H9 (cell line): ENCODE results near the gene SLC52A3. TPM values are rescaled to one million over a fixed set of nuclear protein-coding genes. Genes with fewer than 3 reads are reported as not detected.

Experiments
- DNase-seq: peaks from one replicate; pipeline ENCODE4 v3.0.0-alpha.2; 2017
- H2AFZ ChIP-seq: one replicate; pipeline ENCODE4 v1.6.1; 2013; ENCODE audit warnings: mild to moderate bottlenecking, low read length, control low read depth, moderate library complexity
- H2AK5ac ChIP-seq: 2 replicates; pipeline ENCODE4 v1.6.1; 2013; ENCODE audit warnings: low read length, control low read depth, mixed read lengths; ENCODE audit not compliant: insufficient read length
- H2BK120ac ChIP-seq: one replicate; pipeline ENCODE4 v1.6.1; 2013; ENCODE audit warnings: low read depth, mild to moderate bottlenecking, low read length, control low read depth, inconsistent platforms; ENCODE audit not compliant: poor library complexity, severe bottlenecking
- H2BK12ac ChIP-seq: 2 replicates; pipeline ENCODE4 v1.6.1; 2013; ENCODE audit warnings: low read length, control low read depth, mixed read lengths, low read depth; ENCODE audit not compliant: insufficient read length
- H2BK15ac ChIP-seq: 2 replicates; pipeline ENCODE4 v1.6.1; 2013; ENCODE audit warnings: low read depth, low read length, control low read depth
- H2BK20ac ChIP-seq: one replicate; pipeline ENCODE4 v1.6.1; 2013; ENCODE audit warnings: low read depth, mild to moderate bottlenecking, low read length, control low read depth, inconsistent platforms; ENCODE audit not compliant: poor library complexity, severe bottlenecking
- H2BK5ac ChIP-seq: 2 replicates; pipeline ENCODE4 v1.6.1; 2013; ENCODE audit warnings: low read length, control low read depth, mixed read lengths; ENCODE audit not compliant: insufficient read length
- H3K14ac ChIP-seq: 2 replicates; pipeline ENCODE4 v1.6.1; 2013; ENCODE audit warnings: low read length, control low read depth; ENCODE audit not compliant: insufficient read depth
- H3K18ac ChIP-seq: 2 replicates; pipeline ENCODE4 v1.6.1; 2013; ENCODE audit warnings: low read depth, mild to moderate bottlenecking, mixed read lengths, low read length, control low read depth; ENCODE audit not compliant: insufficient read length
- H3K23ac ChIP-seq: 2 replicates; pipeline ENCODE4 v1.6.1; 2013; ENCODE audit warnings: low read length, control low read depth, mixed read lengths, low read depth; ENCODE audit not compliant: insufficient read length
- H3K23me2 ChIP-seq: 2 replicates; pipeline ENCODE4 v1.6.1; 2013; ENCODE audit warnings: low read depth, mild to moderate bottlenecking, mixed read lengths, low read length, control low read depth; ENCODE audit not compliant: insufficient read length, poor library complexity, severe bottlenecking
- H3K27ac ChIP-seq: 2 replicates; pipeline ENCODE4 v1.5.1; 2013; ENCODE audit warnings: low read length, control low read depth, mixed read lengths, low read depth; ENCODE audit not compliant: insufficient read length
- H3K27me3 ChIP-seq: 2 replicates; pipeline ENCODE4 v1.6.1; 2013; ENCODE audit warnings: low read length, control low read depth, inconsistent platforms; ENCODE audit not compliant: insufficient read depth
- H3K4ac ChIP-seq: 2 replicates; pipeline ENCODE4 v1.6.1; 2013; ENCODE audit warnings: low read depth, mild to moderate bottlenecking, control low read depth, inconsistent platforms, low read length, moderate library complexity
- H3K4me1 ChIP-seq: 2 replicates; pipeline ENCODE4 v1.6.1; 2013; ENCODE audit warnings: low read length, control low read depth, inconsistent platforms; ENCODE audit not compliant: insufficient read depth
- H3K4me2 ChIP-seq: 2 replicates; pipeline ENCODE4 v1.6.1; 2013; ENCODE audit warnings: low read length, control low read depth, mixed read lengths; ENCODE audit not compliant: insufficient read length, insufficient read depth
- H3K56ac ChIP-seq: 2 replicates; pipeline ENCODE4 v1.6.1; 2013; ENCODE audit warnings: low read depth, mild to moderate bottlenecking, mixed read lengths, low read length, control low read depth; ENCODE audit not compliant: insufficient read length
- H3K79me1 ChIP-seq: 2 replicates; pipeline ENCODE4 v1.6.1; 2013; ENCODE audit warnings: low read depth, mild to moderate bottlenecking, moderate library complexity, low read length, control low read depth, inconsistent platforms; ENCODE audit not compliant: insufficient read depth, poor library complexity, severe bottlenecking
- H3K79me2 ChIP-seq: 2 replicates; pipeline ENCODE4 v1.6.1; 2013; ENCODE audit warnings: low read length, control low read depth, inconsistent platforms; ENCODE audit not compliant: insufficient read depth
- H3K9ac ChIP-seq: 2 replicates; pipeline ENCODE4 v1.6.1; 2013; ENCODE audit warnings: low read length, control low read depth, mixed read lengths; ENCODE audit not compliant: insufficient read length; ENCODE audit errors: extremely low read depth
- H3K9me3 ChIP-seq: one replicate; pipeline ENCODE4 v1.6.1; 2013; ENCODE audit warnings: low read depth, low read length, inconsistent platforms; ENCODE audit not compliant: control insufficient read depth
- H3T11ph ChIP-seq: one replicate; pipeline ENCODE4 v1.6.1; 2013; ENCODE audit warnings: mild to moderate bottlenecking, low read length, control low read depth, inconsistent platforms
- H4K20me1 ChIP-seq: one replicate; pipeline ENCODE4 v1.6.1; 2013; ENCODE audit not compliant: control insufficient read depth, insufficient read length, insufficient read depth
- H4K5ac ChIP-seq: 2 replicates; pipeline ENCODE4 v1.6.1; 2013; ENCODE audit warnings: low read depth, mild to moderate bottlenecking, mixed read lengths, low read length, control low read depth; ENCODE audit not compliant: insufficient read length
- H4K8ac ChIP-seq: replicated peaks from 2 replicates; pipeline ENCODE4 v1.6.1; 2013; ENCODE audit warnings: low read length, control low read depth, mixed read lengths, low read depth; ENCODE audit not compliant: insufficient read length
- H4K91ac ChIP-seq: 2 replicates; pipeline ENCODE4 v1.6.1; 2013; ENCODE audit warnings: low read depth, mild to moderate bottlenecking, moderate library complexity, mixed read lengths, low read length, control low read depth; ENCODE audit not compliant: insufficient read length
- H3K27ac Mint-ChIP-seq, 3 experiments: 2 replicates in 2 of 3; 3 replicates in 1 of 3; pipeline ENCODE4 v1.8.0; 2020 to 2021; ENCODE audit warnings: mixed read lengths in 3 of 3, mild to moderate bottlenecking in 1 of 3, moderate library complexity in 1 of 3
- H3K27me3 Mint-ChIP-seq: 2 replicates; pipeline ENCODE4 v1.8.0; 2021; ENCODE audit warnings: low read depth, mild to moderate bottlenecking, moderate library complexity, mixed read lengths
- H3K36me3 Mint-ChIP-seq, 3 experiments: 2 replicates in 2 of 3; 3 replicates in 1 of 3; pipeline ENCODE4 v1.8.0; 2020 to 2021; ENCODE audit warnings: low read depth in 3 of 3, mixed read lengths in 3 of 3; ENCODE audit not compliant: insufficient read depth in 1 of 3
- H3K4me1 Mint-ChIP-seq, 2 experiments: 2 replicates each; pipeline ENCODE4 v1.8.0; 2020; ENCODE audit warnings: mixed read lengths in 2 of 2
- H3K4me3 Mint-ChIP-seq, 2 experiments: 2 replicates in 1 of 2; 3 replicates in 1 of 2; pipeline ENCODE4 v1.8.0; 2020 to 2021; ENCODE audit warnings: mild to moderate bottlenecking in 2 of 2, mixed read lengths in 2 of 2, moderate library complexity in 1 of 2
- H3K9me3 Mint-ChIP-seq, 2 experiments: 2 replicates in 1 of 2; 3 replicates in 1 of 2; pipeline ENCODE4 v1.8.0; 2020; ENCODE audit warnings: mild to moderate bottlenecking in 2 of 2, mixed read lengths in 2 of 2, moderate library complexity in 1 of 2
- WGBS: extraction: QIAGEN DNeasy Blood & Tissue Kit; methylation state at CpG from one replicate; pipeline ENCODE4 v1.1.7; 2013; ENCODE audit warnings: missing lambda C conversion rate, low lambda C conversion rate, mixed read lengths; ENCODE audit not compliant: insufficient read length; ENCODE audit errors: extremely low coverage; 5-methylcytosine and 5-hydroxymethylcytosine counted together
- total RNA-seq: library from RNA; stranded (reverse); gene quantifications from 2 replicates; pipeline ENCODE4 v1.2.1, GENCODE V29; 2021
- TF ChIP-seq, protein P1 (sequence below): fragments of 200-600 bp; sonication (generic); conservative IDR thresholded peaks from 3 replicates; pipeline ENCODE4 v1.8.0; 2021; ENCODE audit warnings: antibody characterized with exemption, mild to moderate bottlenecking

SLC52A3 gene
- total RNA-seq, 1 experiment from 2014 or later, result 3.3 TPM

DNA sequence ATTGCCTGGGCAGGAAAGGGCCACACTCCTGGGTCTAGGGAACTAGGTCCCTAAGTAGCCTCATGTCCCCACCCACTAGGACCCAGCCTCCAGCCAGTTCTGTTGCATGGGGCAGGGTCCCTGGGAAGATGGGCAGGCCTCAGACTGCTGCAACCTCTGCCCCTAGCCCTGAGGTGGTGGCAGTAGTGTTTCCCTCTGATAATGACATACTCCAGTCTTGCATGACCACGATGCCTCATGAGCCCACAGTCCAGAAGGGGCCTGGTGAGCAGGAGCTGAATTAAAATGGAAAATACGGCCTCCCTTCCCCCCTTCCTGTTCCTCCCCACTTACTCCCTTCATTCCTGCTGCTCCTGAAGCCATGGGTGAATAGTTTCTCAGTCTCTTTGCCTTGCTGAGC is 56.7 kb downstream of the SLC52A3 start:
- no peak overlapping the region for H2AFZ ChIP-seq
- no peak overlapping the region for H2AK5ac ChIP-seq
- no peak overlapping the region for H3K18ac ChIP-seq
- peaks cover 10 to 31% of the 10 kb centered on the region in 2 experiments for H3K4me1 Mint-ChIP-seq
- H3K23me2 ChIP-seq, result peaks cover 3% of the 10 kb centered on the region
- no peaks in the 10 kb centered on the region for H4K20me1 ChIP-seq
- no peaks in the 10 kb centered on the region; the same call in 1 of the 2 replicates for H3K4me1 ChIP-seq
- H3K36me3 Mint-ChIP-seq, result peaks cover 5 to 15% (median 10%) of the 10 kb centered on the region in 3 experiments
- no peak overlapping the region for H3K4ac ChIP-seq
- peaks cover 21 to 22% of the 10 kb centered on the region in 2 experiments for H3K9me3 Mint-ChIP-seq
- no peak overlapping the region for H3K4me2 ChIP-seq
- H3K27ac ChIP-seq, result no peak overlapping the region
- H3K4me3 Mint-ChIP-seq, result no peak overlapping the region; a peak in 1 of 5 replicates
- no peak overlapping the region for H2BK20ac ChIP-seq
- peaks cover 5% of the 10 kb centered on the region; the same call in 1 of the 2 replicates for H3K27me3 ChIP-seq
- H3K27me3 Mint-ChIP-seq, result peaks cover 33% of the 10 kb centered on the region
- H4K8ac ChIP-seq, result no peak overlapping the region
- no peak overlapping the region for H4K91ac ChIP-seq
- no peaks in the 10 kb centered on the region for H3K79me2 ChIP-seq
- H3K9ac ChIP-seq, result no peak overlapping the region
- WGBS, result no CpG with 5 or more reads among the region's 2 CpGs
- no peak overlapping the region for H2BK15ac ChIP-seq
- H3K27ac Mint-ChIP-seq, result no peak overlapping the region
- H3K9me3 ChIP-seq, result no peaks in the 10 kb centered on the region
- no peak overlapping the region for H3K23ac ChIP-seq
- no peak overlapping the region for H2BK12ac ChIP-seq
- H2BK5ac ChIP-seq, result no peak overlapping the region
- no peak overlapping the region for H2BK120ac ChIP-seq
- no peak overlapping the region for H4K5ac ChIP-seq
- H3K14ac ChIP-seq, result no peak overlapping the region
- TF ChIP-seq, protein P1, sequence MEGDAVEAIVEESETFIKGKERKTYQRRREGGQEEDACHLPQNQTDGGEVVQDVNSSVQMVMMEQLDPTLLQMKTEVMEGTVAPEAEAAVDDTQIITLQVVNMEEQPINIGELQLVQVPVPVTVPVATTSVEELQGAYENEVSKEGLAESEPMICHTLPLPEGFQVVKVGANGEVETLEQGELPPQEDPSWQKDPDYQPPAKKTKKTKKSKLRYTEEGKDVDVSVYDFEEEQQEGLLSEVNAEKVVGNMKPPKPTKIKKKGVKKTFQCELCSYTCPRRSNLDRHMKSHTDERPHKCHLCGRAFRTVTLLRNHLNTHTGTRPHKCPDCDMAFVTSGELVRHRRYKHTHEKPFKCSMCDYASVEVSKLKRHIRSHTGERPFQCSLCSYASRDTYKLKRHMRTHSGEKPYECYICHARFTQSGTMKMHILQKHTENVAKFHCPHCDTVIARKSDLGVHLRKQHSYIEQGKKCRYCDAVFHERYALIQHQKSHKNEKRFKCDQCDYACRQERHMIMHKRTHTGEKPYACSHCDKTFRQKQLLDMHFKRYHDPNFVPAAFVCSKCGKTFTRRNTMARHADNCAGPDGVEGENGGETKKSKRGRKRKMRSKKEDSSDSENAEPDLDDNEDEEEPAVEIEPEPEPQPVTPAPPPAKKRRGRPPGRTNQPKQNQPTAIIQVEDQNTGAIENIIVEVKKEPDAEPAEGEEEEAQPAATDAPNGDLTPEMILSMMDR, result no peak
- no peak overlapping the region for H3K56ac ChIP-seq
- H3K79me1 ChIP-seq, result no peaks in the 10 kb centered on the region
- DNase-seq, result peak; percentile 23
- no peak overlapping the region for H3T11ph ChIP-seq
